OCI-LY7 (cell line): Measurements from ENCODE around the gene MANBA.
"Not testable (repeated sequence)": the region's sequence is repeated elsewhere in the genome, so short reads cannot be mapped to it uniquely, and the experiment has no call there.

ENCODE experiments used
- EZH2phosphoT487 ChIP-seq: fragments of 200-600 bp; sonication (generic); IDR thresholded peaks from 2 replicates; pipeline ENCODE4 v1.6.1; 2018; ENCODE audit warnings: low read depth, borderline replicate concordance, mild to moderate bottlenecking, mixed run types, antibody characterized with exemption, low read length, moderate library complexity, mixed read lengths
- TF ChIP-seq, protein P1 (sequence below): fragments of 200-600 bp; sonication (generic); conservative IDR thresholded peaks from 2 replicates; pipeline ENCODE4 v1.5.1; 2014; ENCODE audit warnings: mild to moderate bottlenecking, antibody characterized with exemption, low read length, moderate library complexity, mixed read lengths

DNA sequence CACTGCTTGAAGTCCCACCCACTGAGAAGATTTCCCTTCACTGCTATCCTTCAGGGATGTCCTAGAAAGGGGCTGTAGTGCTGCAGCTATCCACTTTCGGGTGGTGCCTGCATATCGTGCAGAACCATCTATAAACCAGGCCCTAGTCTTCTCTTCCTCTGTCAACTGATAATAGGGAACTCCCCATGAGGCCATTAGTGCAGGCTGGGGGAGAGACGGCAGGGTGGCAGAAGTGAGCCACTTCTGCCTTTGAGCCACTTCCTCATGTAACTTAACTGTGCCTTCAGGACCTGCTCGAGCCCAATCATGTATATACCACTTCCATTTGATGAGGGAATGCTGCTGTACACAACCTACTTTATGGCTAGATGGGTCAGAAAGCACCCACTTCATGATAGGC, 17.4 kb downstream of the MANBA start:
- TF ChIP-seq, protein P1, sequence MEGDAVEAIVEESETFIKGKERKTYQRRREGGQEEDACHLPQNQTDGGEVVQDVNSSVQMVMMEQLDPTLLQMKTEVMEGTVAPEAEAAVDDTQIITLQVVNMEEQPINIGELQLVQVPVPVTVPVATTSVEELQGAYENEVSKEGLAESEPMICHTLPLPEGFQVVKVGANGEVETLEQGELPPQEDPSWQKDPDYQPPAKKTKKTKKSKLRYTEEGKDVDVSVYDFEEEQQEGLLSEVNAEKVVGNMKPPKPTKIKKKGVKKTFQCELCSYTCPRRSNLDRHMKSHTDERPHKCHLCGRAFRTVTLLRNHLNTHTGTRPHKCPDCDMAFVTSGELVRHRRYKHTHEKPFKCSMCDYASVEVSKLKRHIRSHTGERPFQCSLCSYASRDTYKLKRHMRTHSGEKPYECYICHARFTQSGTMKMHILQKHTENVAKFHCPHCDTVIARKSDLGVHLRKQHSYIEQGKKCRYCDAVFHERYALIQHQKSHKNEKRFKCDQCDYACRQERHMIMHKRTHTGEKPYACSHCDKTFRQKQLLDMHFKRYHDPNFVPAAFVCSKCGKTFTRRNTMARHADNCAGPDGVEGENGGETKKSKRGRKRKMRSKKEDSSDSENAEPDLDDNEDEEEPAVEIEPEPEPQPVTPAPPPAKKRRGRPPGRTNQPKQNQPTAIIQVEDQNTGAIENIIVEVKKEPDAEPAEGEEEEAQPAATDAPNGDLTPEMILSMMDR: not testable (repeated sequence)
- TF ChIP-seq EZH2phosphoT487: not testable (repeated sequence)
